Nucleus accumbens (tissue), 56 donors: ENCODE results near the gene NETO2.
"Not testable (repeated sequence)": the region's sequence is repeated elsewhere in the genome, so short reads cannot be mapped to it uniquely, and the experiment has no call there.

Experiments
- DNase-seq, 56 donors: peaks; one replicate each; lab custom pipeline; 2025; lab: John Stamatoyannopoulos, UW

The NETO2 gene

GRCh38 chr16:47067203-47067602 lies 76.5 kb downstream of the NETO2 start:
- DNase-seq = no peak

- no peak for DNase-seq
Measured at GRCh38 chr16:47065766-47066688, 77.7 kb downstream of the NETO2 start.

- no peak for DNase-seq
Measured at GRCh38 chr16:47064775-47065174, 79.0 kb downstream of the NETO2 start.

- DNase-seq = no peak
Measured at GRCh38 chr16:47063011-47063724, 80.6 kb downstream of the NETO2 start.

- no peak for DNase-seq
Measured at GRCh38 chr16:47061204-47061603, 82.5 kb downstream of the NETO2 start.

- no peak for DNase-seq
Measured at GRCh38 chr16:47060596-47060995, 83.1 kb downstream of the NETO2 start.

- DNase-seq = no peak
Measured at GRCh38 chr16:47059991-47060390, 83.8 kb downstream of the NETO2 start.

GRCh38 chr16:47059130-47059529 lies 84.6 kb downstream of the NETO2 start:
- DNase-seq = not testable (repeated sequence)

- no peak for DNase-seq
Measured at GRCh38 chr16:47058295-47059086, 85.3 kb downstream of the NETO2 start.

GRCh38 chr16:47057630-47057993 lies 86.1 kb downstream of the NETO2 start:
- DNase-seq = no peak

- no peak for DNase-seq
Measured at GRCh38 chr16:47056688-47057629, 86.8 kb downstream of the NETO2 start.

GRCh38 chr16:47056061-47056460 lies 87.7 kb downstream of the NETO2 start:
- not testable (repeated sequence) for DNase-seq

GRCh38 chr16:47055136-47055885 lies 88.4 kb downstream of the NETO2 start:
- DNase-seq = no peak

GRCh38 chr16:47054306-47054705 lies 89.4 kb downstream of the NETO2 start:
- DNase-seq = no peak

- no peak for DNase-seq
Measured at GRCh38 chr16:47053895-47054294, 89.8 kb downstream of the NETO2 start.

- DNase-seq = no peak
Measured at GRCh38 chr16:47052666-47053640, 90.8 kb downstream of the NETO2 start.

GRCh38 chr16:47051031-47051430 lies 92.7 kb downstream of the NETO2 start:
- no peak for DNase-seq
